Esophagus squamous epithelium (tissue), 4 donors: ENCODE measurements around the gene AOPEP.

Experiments
- CTCF ChIP-seq, 6 experiments: fragments of 450-650 bp in 4 of 6; fragments of 200-600 bp in 2 of 6; sonication (generic) in 2 of 6; IDR thresholded peaks; one replicate each; pipeline ENCODE4 v1.5.1; 2016 to 2019; ENCODE audit warnings: antibody characterized with exemption in 6 of 6, mild to moderate bottlenecking in 4 of 6, moderate library complexity in 4 of 6
- POLR2A ChIP-seq, 4 donors: fragments of 450-650 bp; IDR thresholded peaks; one replicate each; pipeline ENCODE4 v1.6.1; 2017; ENCODE audit warnings: antibody characterized with exemption in 4 of 4, mild to moderate bottlenecking in 4 of 4, moderate library complexity in 3 of 4

- no peak for TF ChIP-seq CTCF (IDR thresholded peaks at IDR 0.05)
- no peak for TF ChIP-seq POLR2A (IDR thresholded peaks at IDR 0.05)
Measured at GRCh38 chr9:94806307-94806893, 79.9 kb downstream of the AOPEP start.
